Occipital lobe (tissue), 2 donors: Measurements from ENCODE around the gene C2. TPM values are rescaled to one million over a fixed set of nuclear protein-coding genes. Genes with fewer than 3 reads are reported as not detected.

ENCODE experiments used
- DNase-seq: peaks from one replicate; lab custom pipeline; 2025; lab: John Stamatoyannopoulos, UW
- total RNA-seq: library from RNA; depleted of rRNA; stranded (reverse); fragments of >200 nt; gene quantifications from one replicate; pipeline ENCODE4 v1.2.3, GENCODE V29; 2014

The C2 gene
- 4.7 TPM for total RNA-seq

GRCh38 chr6:31927242-31927862 lies at the start of gene C2:
TSS of gene C2 (plus strand) at chr6:31927717. CDS start at chr6:31927753, 36 bp downstream.
- DNase-seq = no peak

GRCh38 chr6:31878222-31878621 lies 49.3 kb upstream of the C2 start:
- DNase-seq = no peak

- DNase-seq = no peak
Observed at GRCh38 chr6:31878726-31879125, 48.8 kb upstream of the C2 start, which contains the start of gene SLC44A4. TSS of gene SLC44A4 (minus strand) at chr6:31878997. CDS start at chr6:31878980, 17 bp downstream.

- no peak for DNase-seq
Observed at GRCh38 chr6:31879143-31879542, 48.4 kb upstream of the C2 start.

GRCh38 chr6:31879901-31880300 lies 47.6 kb upstream of the C2 start:
- DNase-seq = no peak

GRCh38 chr6:31880616-31881015 lies 46.9 kb upstream of the C2 start:
- DNase-seq = no peak

GRCh38 chr6:31881136-31881859 lies 46.2 kb upstream of the C2 start:
- no peak for DNase-seq

GRCh38 chr6:31882344-31882743 lies 45.2 kb upstream of the C2 start:
- no peak for DNase-seq

GRCh38 chr6:31883676-31884075 lies 43.8 kb upstream of the C2 start:
- no peak for DNase-seq

- DNase-seq = no peak
Observed at GRCh38 chr6:31884528-31885035, 42.9 kb upstream of the C2 start.

GRCh38 chr6:31886541-31886991 lies 41.0 kb upstream of the C2 start:
- no peak for DNase-seq

- DNase-seq = no peak
Observed at GRCh38 chr6:31887173-31888007, 40.1 kb upstream of the C2 start.

GRCh38 chr6:31888276-31889258 lies 39.0 kb upstream of the C2 start:
- no peak for DNase-seq

- DNase-seq = no peak
Observed at GRCh38 chr6:31889331-31889972, 38.1 kb upstream of the C2 start.

GRCh38 chr6:31892821-31893220 lies 34.7 kb upstream of the C2 start:
- DNase-seq = no peak

GRCh38 chr6:31896493-31896855 lies 31.0 kb upstream of the C2 start:
- DNase-seq = no peak

- DNase-seq = no peak
Observed at GRCh38 chr6:31896856-31897611, 30.5 kb upstream of the C2 start.

GRCh38 chr6:31897612-31898382 lies 29.7 kb upstream of the C2 start, which contains the start of gene EHMT2:
TSS of gene EHMT2 (minus strand) at chr6:31897698. CDS start at chr6:31897677, 21 bp downstream.
- peak; percentile 86 for DNase-seq
